CD14-positive monocyte (primary cell): ENCODE measurements around the gene CDH8. TPM values are rescaled to one million over a fixed set of nuclear protein-coding genes. Genes with fewer than 3 reads are reported as not detected.
A peak's percentile ranks its signal among the peaks of the same experiment; 100 is the strongest.

Experiments used
- DNase-seq, 3 donors: peaks; one replicate each; pipeline ENCODE4 v3.0.0-alpha.2; 2011 to 2022
- H2AFZ ChIP-seq: 2 replicates; pipeline ENCODE4 v1.6.0; 2012; ENCODE audit warnings: mild to moderate bottlenecking, low read depth, low read length, inconsistent platforms; ENCODE audit not compliant: insufficient read depth, poor library complexity, severe bottlenecking
- H3K27ac ChIP-seq, 2 donors: 1 replicate in 1 of 2; 2 replicates in 1 of 2; pipeline ENCODE4 v1.5.1; 2012 to 2013; ENCODE audit warnings: low read length in 2 of 2, control low read depth in 1 of 2, inconsistent platforms in 1 of 2, low read depth in 1 of 2, mild to moderate bottlenecking in 1 of 2
- H3K27me3 ChIP-seq, 2 donors: one replicate each; pipeline versions ENCODE4 v1.6.0 to v1.6.1; 2011 to 2013; ENCODE audit warnings: low read length in 2 of 2; ENCODE audit not compliant: control insufficient read depth in 2 of 2, insufficient read depth in 2 of 2
- H3K36me3 ChIP-seq, 2 donors: replicated peaks in 1 of 2; 1 replicate in 1 of 2; 2 replicates in 1 of 2; pipeline versions ENCODE4 v1.5.1 to v1.6.1; 2012 to 2013; ENCODE audit warnings: low read length in 2 of 2, control low read depth in 1 of 2, inconsistent platforms in 1 of 2, mild to moderate bottlenecking in 1 of 2; ENCODE audit not compliant: insufficient read depth in 2 of 2, control insufficient read depth in 1 of 2
- H3K4me1 ChIP-seq, 2 donors: 1 replicate in 1 of 2; 2 replicates in 1 of 2; pipeline versions ENCODE4 v1.5.1 to v1.6.1; 2012 to 2013; ENCODE audit warnings: low read length in 2 of 2, control low read depth in 1 of 2, inconsistent platforms in 1 of 2, mild to moderate bottlenecking in 1 of 2, moderate library complexity in 1 of 2; ENCODE audit not compliant: insufficient read depth in 2 of 2, control insufficient read depth in 1 of 2
- H3K4me2 ChIP-seq: replicated peaks from 2 replicates; pipeline ENCODE3; 2012; ENCODE audit warnings: low read length, moderate library complexity, mild to moderate bottlenecking; ENCODE audit not compliant: poor library complexity, severe bottlenecking; ENCODE audit errors: extremely low read depth
- H3K4me3 ChIP-seq, 3 experiments: fragments of 200-600 bp in 1 of 3; sonication (generic) in 1 of 3; replicated peaks in 1 of 3; 1 replicate in 2 of 3; 2 replicates in 1 of 3; pipeline ENCODE4 v1.5.1; 2011 to 2013; ENCODE audit warnings: low read length in 3 of 3, mild to moderate bottlenecking in 3 of 3, control low read depth in 2 of 3, low read depth in 2 of 3, inconsistent platforms in 1 of 3, moderate library complexity in 1 of 3
- H3K79me2 ChIP-seq: 2 replicates; pipeline ENCODE4 v1.6.0; 2012; ENCODE audit warnings: mild to moderate bottlenecking, control low read depth, inconsistent platforms, low read length, moderate library complexity; ENCODE audit not compliant: insufficient read depth
- H3K9ac ChIP-seq: 2 replicates; pipeline ENCODE4 v1.6.0; 2017; ENCODE audit warnings: low read length, mild to moderate bottlenecking; ENCODE audit not compliant: insufficient read depth, poor library complexity, severe bottlenecking
- H3K9me3 ChIP-seq, 2 donors: replicated peaks in 1 of 2; 1 replicate in 1 of 2; 2 replicates in 1 of 2; pipeline versions ENCODE4 v1.5.1 to v1.6.1; 2012 to 2013; ENCODE audit warnings: low read length in 2 of 2, control low read depth in 1 of 2; ENCODE audit not compliant: control insufficient read depth in 1 of 2, insufficient read depth in 1 of 2
- H4K20me1 ChIP-seq: 2 replicates; pipeline ENCODE4 v1.6.0; 2012; ENCODE audit warnings: mild to moderate bottlenecking, low read length, control low read depth, moderate library complexity; ENCODE audit not compliant: insufficient read depth
- H3K27ac Mint-ChIP-seq, 7 donors: one replicate each; pipeline ENCODE4 v1.8.0; 2020; ENCODE audit warnings: mild to moderate bottlenecking in 7 of 7, mixed read lengths in 7 of 7, moderate library complexity in 6 of 7, inconsistent platforms in 2 of 7
- H3K27me3 Mint-ChIP-seq, 3 donors: one replicate each; pipeline ENCODE4 v1.8.0; 2021 to 2022; ENCODE audit warnings: low read depth in 3 of 3, mild to moderate bottlenecking in 3 of 3, mixed read lengths in 3 of 3, moderate library complexity in 3 of 3, inconsistent platforms in 1 of 3
- H3K36me3 Mint-ChIP-seq, 2 donors: one replicate each; pipeline ENCODE4 v1.8.0; 2020; ENCODE audit warnings: mixed read lengths in 2 of 2, inconsistent platforms in 1 of 2, mild to moderate bottlenecking in 1 of 2
- H3K4me1 Mint-ChIP-seq: one replicate; pipeline ENCODE4 v1.8.0; 2020; ENCODE audit warnings: mild to moderate bottlenecking, mixed read lengths
- H3K4me3 Mint-ChIP-seq, 2 donors: one replicate each; pipeline ENCODE4 v1.8.0; 2020; ENCODE audit warnings: mild to moderate bottlenecking in 2 of 2, mixed read lengths in 2 of 2, moderate library complexity in 1 of 2
- H3K9me3 Mint-ChIP-seq, 7 donors: one replicate each; pipeline ENCODE4 v1.8.0; 2020 to 2022; ENCODE audit warnings: mixed read lengths in 7 of 7, mild to moderate bottlenecking in 6 of 7, moderate library complexity in 6 of 7, inconsistent platforms in 2 of 7
- CTCF ChIP-seq: fragments of 200-600 bp; IDR thresholded peaks from one replicate; pipeline ENCODE4 v1.8.0; 2022; ENCODE audit warnings: antibody characterized with exemption, mild to moderate bottlenecking
- whole genome bisulfite sequencing: methylation state at CpG from one replicate; pipeline ENCODE4 v1.1.5; 2013; ENCODE audit warnings: missing lambda C conversion rate; ENCODE audit not compliant: insufficient coverage; 5-methylcytosine and 5-hydroxymethylcytosine counted together
- intact Hi-C, 2 donors: fragments of 100-400 bp; cut with micrococcal nuclease; formaldehyde crosslinking; loops; one replicate each; pipeline versions ENCODE4 v1.15.0 to v1.15.1; 2023
- polyA minus RNA-seq: library from RNA; depleted of rRNA, polyadenylated mRNA; stranded (reverse); fragments of >200 nt; gene quantifications from 2 replicates; pipeline ENCODE4 v1.2.3, GENCODE V29; 2012
- polyA plus RNA-seq, 3 donors: library from polyadenylated mRNA; depleted of rRNA in 1 of 3; unstranded in 2 of 3; stranded (reverse) in 1 of 3; fragments of 300-500 nt in 2 of 3; fragments of >200 nt in 1 of 3; fragmentation: Illumina TruSeq in 2 of 3; gene quantifications; 1 replicate in 2 of 3; 2 replicates in 1 of 3; pipeline ENCODE4 v1.2.3, GENCODE V29; 2012 to 2021
- total RNA-seq, 12 experiments: library from RNA in 1 of 12; stranded (reverse) in 1 of 12; fragments of 120-200 nt in 1 of 12; gene quantifications; one replicate each; pipeline ENCODE4 v1.2.4 and lab custom pipeline; 2013 to 2026; ENCODE audit warnings: mixed read lengths in 6 of 12, inconsistent platforms in 1 of 12

The CDH8 gene
- total RNA-seq (2013): 0.10 TPM
- polyA plus RNA-seq: not detected
- not detected in 2 replicates for polyA minus RNA-seq
- total RNA-seq (lab: John Stamatoyannopoulos, UW): 0 to 2.6 (median 0.12) reads per million in 11 experiments

GRCh38 chr16:62036101-62036801 is at the start of gene CDH8:
CDH8 (minus strand) TSS chr16:62036438; CDS start chr16:62021403, 15,035 bp downstream.
- Histone ChIP-seq H3K36me3 (no peaks in the 10 kb centered on the region), H3K27ac (no peak within 1 kb of the TSS), H3K27me3 (peaks cover 13 to 50% of the 10 kb centered on the region in 2 donors), H4K20me1 (no peaks in the 10 kb centered on the region), H3K9ac (no peak within 1 kb of the TSS), H3K79me2 (no peaks in the 10 kb centered on the region), H3K9me3 (peaks cover 0 to 12% of the 10 kb centered on the region in 2 donors), H3K4me3 (no peak within 1 kb of the TSS), H2AFZ (no peak within 1 kb of the TSS), H3K4me2 (no peak within 1 kb of the TSS), H3K4me1 (no peaks in the 10 kb centered on the region)
- H3K4me1 Mint-ChIP-seq: no peaks in the 10 kb centered on the region
- 2% methylated on average over 50 of the region's 60 CpGs for WGBS
- DNase-seq: no peak
- intact Hi-C loops: no loop called here
- TF ChIP-seq CTCF: no peak
- H3K9me3 Mint-ChIP-seq: peaks cover 0 to 13% (median 3%) of the 10 kb centered on the region in 7 donors
- H3K36me3 Mint-ChIP-seq: no peaks in the 10 kb centered on the region
- no peak within 1 kb of the TSS for H3K27ac Mint-ChIP-seq
- peaks cover 45 to 58% (median 52%) of the 10 kb centered on the region in 3 donors for H3K27me3 Mint-ChIP-seq
- H3K4me3 Mint-ChIP-seq: peak within 1 kb of the TSS in 1 of 2 donors; percentile 68

- peaks cover 0 to 3% (median 0%) of the 10 kb centered on the region in 7 donors for H3K9me3 Mint-ChIP-seq
- intact Hi-C loops: no loop called here
Measured at GRCh38 chr16:62079236-62079635, 43.0 kb upstream of the CDH8 start.

More at GRCh38 chr16:62079236-62079635, 43.0 kb upstream of the CDH8 start:
- H3K27ac ChIP-seq: no peak overlapping the region
- H3K9ac ChIP-seq: no peak overlapping the region
- H3K79me2 ChIP-seq: no peaks in the 10 kb centered on the region
- no peak for DNase-seq
- H3K4me3 ChIP-seq: no peak overlapping the region
- H3K36me3 ChIP-seq: no peaks in the 10 kb centered on the region
- H3K27ac Mint-ChIP-seq: no peak overlapping the region
- no peak overlapping the region for H3K4me3 Mint-ChIP-seq
- no peak overlapping the region for H2AFZ ChIP-seq
- TF ChIP-seq CTCF: no peak
- H3K4me1 Mint-ChIP-seq: no peaks in the 10 kb centered on the region
- no peaks in the 10 kb centered on the region for H3K9me3 ChIP-seq
- H3K27me3 ChIP-seq: no peaks in the 10 kb centered on the region
- H3K36me3 Mint-ChIP-seq: no peaks in the 10 kb centered on the region
- 100% methylated on average over 1 of the region's 4 CpGs for WGBS
- no peaks in the 10 kb centered on the region for H3K27me3 Mint-ChIP-seq
- H3K4me1 ChIP-seq: no peaks in the 10 kb centered on the region
- no peak overlapping the region for H3K4me2 ChIP-seq
- no peaks in the 10 kb centered on the region for H4K20me1 ChIP-seq
